Measurements from ENCODE around the gene ZFAND6.

The ZFAND6 gene

GRCh38 chr15:80183886-80184285, 124.4 kb downstream of the ZFAND6 start:
- no peak overlapping the region for H3K4me3 ChIP-seq (ENCODE audit: low read depth, low read length)
- no peak for TF ChIP-seq CTCF (IDR thresholded peaks at IDR 0.05; ENCODE audit: borderline replicate concordance, insufficient read depth, low read depth, low read length)

GRCh38 chr15:80184554-80184953, 125.1 kb downstream of the ZFAND6 start:
- H3K4me3 ChIP-seq (ENCODE audit: low read depth, low read length) = no peak overlapping the region
- TF ChIP-seq CTCF (IDR thresholded peaks at IDR 0.05; ENCODE audit: borderline replicate concordance, insufficient read depth, low read depth, low read length) = no peak

DNA sequence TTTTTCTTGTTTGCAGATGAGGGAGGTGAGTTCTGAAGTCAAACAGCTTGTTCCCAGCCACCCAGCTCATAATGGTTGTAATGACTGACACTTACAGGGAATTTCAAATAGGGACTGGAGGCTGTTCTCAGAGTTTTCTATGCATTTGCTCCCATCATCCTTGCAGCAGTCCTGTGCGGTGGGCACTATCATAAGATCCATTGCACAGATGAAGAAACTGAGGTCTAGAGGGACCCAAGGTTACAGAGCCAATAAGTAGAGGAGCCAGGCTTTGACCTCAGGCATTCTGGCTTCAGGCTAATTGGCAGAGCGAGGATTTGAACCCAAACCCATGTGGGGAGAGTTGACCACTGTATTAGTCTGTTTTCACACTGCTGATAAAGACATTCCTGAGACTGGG, 125.7 kb downstream of the ZFAND6 start:
- TF ChIP-seq CTCF (IDR thresholded peaks at IDR 0.05; ENCODE audit: borderline replicate concordance, insufficient read depth, low read depth, low read length) = no peak
- H3K4me3 ChIP-seq (ENCODE audit: low read depth, low read length) = no peak overlapping the region

DNA sequence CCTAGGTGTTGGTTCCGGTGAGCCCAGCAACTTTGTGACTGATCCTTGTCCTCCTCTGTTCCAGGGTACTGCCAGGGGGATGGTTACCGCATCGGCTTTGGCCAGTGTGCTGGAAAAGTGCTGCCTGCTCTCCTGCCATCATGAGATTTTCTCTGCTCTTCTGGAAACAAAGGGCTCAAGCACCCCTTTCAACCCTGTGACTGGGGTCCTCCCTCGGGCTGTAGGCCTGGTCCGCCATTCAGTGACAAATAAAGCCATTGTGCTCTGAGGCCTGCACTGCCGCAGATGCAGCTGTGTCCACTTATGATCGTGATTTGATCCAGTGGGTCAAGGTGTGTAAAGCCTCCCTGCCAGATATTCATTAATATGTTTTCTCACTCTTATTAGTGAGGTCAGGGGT, 126.6 kb downstream of the ZFAND6 start:
- TF ChIP-seq CTCF (IDR thresholded peaks at IDR 0.05; ENCODE audit: borderline replicate concordance, insufficient read depth, low read depth, low read length) = no peak

DNA sequence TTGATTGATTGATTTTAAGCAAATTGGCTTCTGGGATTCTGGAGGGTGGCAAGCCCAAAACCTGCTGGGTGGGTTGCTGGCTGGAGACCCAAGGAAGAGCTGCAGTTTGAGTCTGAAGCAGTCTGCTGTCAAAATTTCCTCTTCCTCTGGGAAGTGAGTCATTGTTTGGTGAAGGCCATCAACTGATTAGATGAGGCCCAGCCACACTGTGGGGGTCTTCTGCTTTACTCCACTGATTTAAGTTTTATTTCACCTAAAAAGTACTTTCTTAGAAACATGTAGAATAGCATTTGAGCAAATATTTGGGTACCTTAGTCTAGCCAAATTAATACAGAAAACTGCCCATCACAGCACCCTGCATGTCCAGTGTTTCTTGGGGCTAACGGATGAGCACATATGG, 127.1 kb downstream of the ZFAND6 start:
- no peak overlapping the region for H3K4me3 ChIP-seq (ENCODE audit: low read depth, low read length)
- TF ChIP-seq CTCF (IDR thresholded peaks at IDR 0.05; ENCODE audit: borderline replicate concordance, insufficient read depth, low read depth, low read length) = no peak

More for the DNA sequence above, 126.6 kb downstream of the ZFAND6 start:
- H3K4me3 ChIP-seq (ENCODE audit: low read depth, low read length) = no peak overlapping the region
